Psoas muscle (tissue), 8 donors: ENCODE measurements around the gene ARHGEF17. TPM values are rescaled to one million over a fixed set of nuclear protein-coding genes. Genes with fewer than 3 reads are reported as not detected.

ENCODE experiments used
- ATAC-seq, 4 donors: fragments of 200-7000 bp; cut with Tn5 transposase; one replicate each; pipeline ENCODE4 v1.9.1; 2020; ENCODE audit warnings: moderate library complexity in 3 of 4, mild to moderate bottlenecking in 2 of 4
- DNase-seq, 2 donors: peaks; one replicate each; pipeline ENCODE4 v3.0.0-alpha.2; 2020
- H3K27ac ChIP-seq: fragments of 200-600 bp; one replicate; pipeline ENCODE4 v1.8.0; 2022
- H3K27me3 ChIP-seq, 3 donors: fragments of 200-600 bp in 1 of 3; one replicate each; pipeline versions ENCODE4 v1.6.1 to v1.8.0; 2013 to 2022; ENCODE audit warnings: low read length in 2 of 3, mild to moderate bottlenecking in 2 of 3, moderate library complexity in 1 of 3; ENCODE audit not compliant: insufficient read depth in 3 of 3
- H3K36me3 ChIP-seq, 2 donors: fragments of 200-600 bp in 1 of 2; one replicate each; pipeline versions ENCODE4 v1.6.1 to v1.8.0; 2013 to 2022; ENCODE audit warnings: low read depth in 1 of 2, mild to moderate bottlenecking in 1 of 2, moderate library complexity in 1 of 2; ENCODE audit not compliant: insufficient read depth in 1 of 2
- H3K4me1 ChIP-seq: fragments of 200-600 bp; one replicate; pipeline ENCODE4 v1.8.0; 2022
- H3K4me3 ChIP-seq: fragments of 200-600 bp; one replicate; pipeline ENCODE4 v1.8.0; 2022; ENCODE audit warnings: mild to moderate bottlenecking
- H3K9me3 ChIP-seq: fragments of 200-600 bp; one replicate; pipeline ENCODE4 v1.8.0; 2022
- WGBS, 3 donors: extraction: QIAGEN DNeasy Blood & Tissue Kit; methylation state at CpG; one replicate each; pipeline versions ENCODE4 v1.1.6 to v1.1.7; 2013; 5-methylcytosine and 5-hydroxymethylcytosine counted together
- intact Hi-C, 2 donors: fragments of 100-400 bp; cut with DNase I; formaldehyde crosslinking; loops; one replicate each; pipeline versions ENCODE4 v1.11.0 to v1.14.2; 2022
- polyA plus RNA-seq, 3 donors: library from polyadenylated mRNA; stranded (reverse); fragments of 200-250 nt; gene quantifications; one replicate each; pipeline ENCODE4 v1.2.3, GENCODE V29; 2013
- total RNA-seq, 4 donors: library from RNA; stranded (reverse); fragmentation: NEBNext Ultra II Directional in 2 of 4; extraction: Animal tissue kit (Norgen Biotek cat#: 25700) in 2 of 4; gene quantifications; one replicate each; pipeline versions ENCODE4 v1.2.1 to v1.2.4, GENCODE V29; 2021 to 2023
- TF ChIP-seq, protein P1 (sequence below): fragments of 200-600 bp; IDR thresholded peaks from one replicate; pipeline ENCODE4 v1.8.0; 2022; ENCODE audit warnings: antibody characterized with exemption
- donor health status: healthy with polysubstance abuse.
- donor health status: DM: no; HTN: no; CAD: no; lungs with moderate emphysema.
- donor health status: Bipolar disorder and iron deficiency.
- donor health status: healthy.
- donor health status: DM: yes; HTN: yes; CAD: no.
- donor health status: DM: no; HTN: no; CAD: no.
- donor health status: DM: no; HTN: no; CAD: no.
- donor health status: DM: yes; HTN: yes; CAD: no.

The ARHGEF17 gene
- total and polyA plus RNA-seq, 7 donors: 5.7 to 38.4 (median 10.8) TPM

DNA sequence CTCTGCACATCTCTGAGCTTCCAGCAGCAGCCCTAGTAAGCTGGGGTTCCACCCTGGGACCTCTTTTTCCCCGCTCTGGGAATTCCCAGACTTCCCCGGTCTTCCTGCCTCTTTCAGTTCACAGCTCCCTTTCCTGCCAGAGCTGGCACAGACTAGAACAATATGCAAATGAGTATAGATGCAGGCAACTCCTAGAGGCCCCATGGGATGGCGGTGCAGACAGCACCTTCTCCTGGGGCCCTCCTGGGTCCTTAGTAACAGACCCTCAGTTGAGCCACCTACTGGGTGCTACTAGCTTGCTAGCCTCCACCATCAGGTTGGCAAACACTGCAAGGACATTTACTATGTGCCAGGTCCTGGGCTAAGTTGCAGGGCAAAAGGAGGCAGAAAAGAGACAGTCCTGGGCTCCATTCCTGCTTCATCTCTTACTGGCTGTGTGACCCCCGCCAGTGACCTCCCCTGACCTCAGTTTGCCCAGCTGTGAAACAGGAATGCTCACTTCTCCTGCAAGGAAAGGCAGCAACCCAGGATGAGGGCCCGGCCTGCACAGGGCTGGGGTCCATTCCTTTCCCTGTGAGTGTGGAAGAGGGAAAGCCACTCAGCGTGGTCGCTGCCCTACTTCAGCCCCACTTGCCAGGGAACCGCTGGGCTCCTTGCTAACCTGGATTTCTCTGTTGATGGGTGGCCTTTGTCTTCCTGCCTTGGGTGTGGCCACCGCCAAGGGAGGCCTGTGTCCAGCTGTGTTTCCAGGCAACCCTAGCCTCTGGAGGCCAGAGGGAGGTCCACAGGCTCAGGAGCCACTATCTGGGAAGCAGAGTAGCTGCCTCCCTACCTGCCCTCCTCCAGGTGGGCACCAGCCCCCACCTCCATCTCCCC, 75.4 kb downstream of the ARHGEF17 start:
- ATAC-seq: no peak
- Histone ChIP-seq H3K27ac (peak overlapping the region; percentile 97), H3K9me3 (no peaks in the 10 kb centered on the region), H3K4me3 (no peak overlapping the region), H3K27me3 (no peaks in the 10 kb centered on the region), H3K4me1 (peaks cover 97% of the 10 kb centered on the region), H3K36me3 (no peaks in the 10 kb centered on the region)
- TF ChIP-seq, protein P1, sequence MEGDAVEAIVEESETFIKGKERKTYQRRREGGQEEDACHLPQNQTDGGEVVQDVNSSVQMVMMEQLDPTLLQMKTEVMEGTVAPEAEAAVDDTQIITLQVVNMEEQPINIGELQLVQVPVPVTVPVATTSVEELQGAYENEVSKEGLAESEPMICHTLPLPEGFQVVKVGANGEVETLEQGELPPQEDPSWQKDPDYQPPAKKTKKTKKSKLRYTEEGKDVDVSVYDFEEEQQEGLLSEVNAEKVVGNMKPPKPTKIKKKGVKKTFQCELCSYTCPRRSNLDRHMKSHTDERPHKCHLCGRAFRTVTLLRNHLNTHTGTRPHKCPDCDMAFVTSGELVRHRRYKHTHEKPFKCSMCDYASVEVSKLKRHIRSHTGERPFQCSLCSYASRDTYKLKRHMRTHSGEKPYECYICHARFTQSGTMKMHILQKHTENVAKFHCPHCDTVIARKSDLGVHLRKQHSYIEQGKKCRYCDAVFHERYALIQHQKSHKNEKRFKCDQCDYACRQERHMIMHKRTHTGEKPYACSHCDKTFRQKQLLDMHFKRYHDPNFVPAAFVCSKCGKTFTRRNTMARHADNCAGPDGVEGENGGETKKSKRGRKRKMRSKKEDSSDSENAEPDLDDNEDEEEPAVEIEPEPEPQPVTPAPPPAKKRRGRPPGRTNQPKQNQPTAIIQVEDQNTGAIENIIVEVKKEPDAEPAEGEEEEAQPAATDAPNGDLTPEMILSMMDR: no peak
- 59 to 76% (median 60%) methylated on average over 8 to 9 of the region's 9 CpGs for WGBS, 3 donors
- intact Hi-C loops: no loop called here
- DNase-seq: no peak

DNA sequence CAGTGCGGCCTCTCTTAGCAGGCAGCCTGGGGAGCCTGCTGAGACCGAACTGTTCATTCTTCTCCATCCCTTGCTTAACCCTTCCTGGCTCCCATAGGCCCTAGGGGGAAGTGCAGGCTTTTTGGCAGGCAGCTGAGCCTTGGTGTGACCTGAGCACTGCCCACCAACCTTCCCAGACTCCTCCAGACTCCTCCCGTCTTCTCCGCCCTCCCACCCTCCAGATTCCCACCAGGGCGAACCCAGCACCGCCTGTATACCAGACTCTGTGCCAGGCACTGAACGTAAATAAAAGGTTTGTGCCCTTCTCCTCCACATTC, 76.0 kb downstream of the ARHGEF17 start:
- Histone ChIP-seq H3K27ac (peak overlapping the region; percentile 66), H3K4me3 (no peak overlapping the region), H3K27me3 (no peaks in the 10 kb centered on the region), H3K9me3 (no peaks in the 10 kb centered on the region), H3K4me1 (peaks cover 97% of the 10 kb centered on the region), H3K36me3 (no peaks in the 10 kb centered on the region)
- 84 to 96% (median 88%) methylated on average over 7 of the region's 7 CpGs for WGBS, 3 donors
- ATAC-seq (no peak), DNase-seq (no peak)
- TF ChIP-seq, protein P1: no peak
- intact Hi-C loops: no loop called here

DNA sequence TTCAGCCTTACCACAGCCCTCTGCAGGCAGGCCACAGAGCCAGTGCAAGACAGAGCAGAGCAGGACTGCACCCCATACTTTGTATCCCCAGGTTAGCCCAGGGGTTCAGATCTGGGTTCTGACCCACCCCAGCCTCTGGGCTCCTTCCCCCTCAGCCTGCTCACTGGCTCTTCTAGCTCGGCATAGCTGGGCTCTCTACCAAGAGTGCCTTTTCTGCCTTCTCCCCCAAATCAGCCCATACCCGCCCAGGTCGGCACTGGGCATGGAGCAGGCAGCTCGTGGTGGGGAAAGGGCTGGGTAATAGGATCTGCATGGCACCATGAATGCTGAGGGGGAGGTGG, 76.4 kb downstream of the ARHGEF17 start:
- 33 to 58% (median 44%) methylated on average over 4 of the region's 4 CpGs for WGBS, 3 donors
- intact Hi-C loops: no loop called here
- Histone ChIP-seq H3K4me3 (peak overlapping the region; percentile 11), H3K27me3 (no peaks in the 10 kb centered on the region), H3K36me3 (no peaks in the 10 kb centered on the region), H3K27ac (peak overlapping the region; percentile 66), H3K9me3 (no peaks in the 10 kb centered on the region), H3K4me1 (peaks cover 97% of the 10 kb centered on the region)
- TF ChIP-seq, protein P1: no peak
- DNase-seq: no peak
- ATAC-seq: no peak

DNA sequence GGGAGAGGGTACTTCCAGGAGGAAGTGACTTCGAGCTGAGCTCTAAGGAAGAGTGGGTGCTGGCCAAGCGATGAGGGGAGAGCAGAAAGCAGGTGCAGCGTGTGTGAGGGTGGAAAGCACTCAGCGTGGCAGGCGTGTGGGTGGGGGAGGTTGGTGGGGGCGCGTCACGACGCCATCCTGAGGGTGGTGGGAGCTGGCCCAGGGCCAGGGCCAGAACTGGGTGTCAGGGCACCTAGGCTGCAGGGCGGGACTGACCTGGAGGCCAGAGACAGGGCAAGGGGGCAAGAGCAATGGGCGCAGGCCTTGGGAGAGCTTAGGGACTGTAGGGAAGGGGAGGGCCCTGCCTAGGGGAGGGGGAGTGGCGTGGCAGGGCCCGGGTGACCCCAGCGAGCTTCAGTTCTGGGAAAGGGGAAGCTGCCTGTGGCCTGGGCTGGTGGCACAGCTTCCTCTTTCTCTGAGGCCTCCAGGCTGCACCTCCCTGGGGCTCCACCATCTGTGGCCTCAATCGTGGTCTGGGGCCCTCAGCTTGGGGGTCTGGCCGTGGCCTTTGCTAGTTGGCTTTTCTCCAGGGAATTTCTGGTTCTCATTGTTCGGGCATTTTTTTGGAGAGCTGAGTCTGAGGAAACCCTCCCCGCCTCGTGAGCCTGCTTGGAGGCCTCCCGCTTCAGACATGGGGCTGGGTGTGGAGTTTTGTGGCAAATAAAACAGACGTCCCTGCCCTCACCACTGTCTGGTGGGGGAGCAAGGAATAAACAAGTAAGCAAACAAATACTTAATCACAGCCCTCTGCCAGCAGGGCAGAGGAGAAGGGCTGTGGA, 77.0 kb downstream of the ARHGEF17 start:
- ATAC-seq (no peak), DNase-seq (peak; percentile 52 to 76)
- peaks cover 96% of the 10 kb centered on the region for H3K4me1 ChIP-seq
- TF ChIP-seq, protein P1: no peak
- peak overlapping the region; percentile 66 for H3K27ac ChIP-seq
- 37 to 55% (median 37%) methylated on average over 19 to 21 of the region's 21 CpGs for WGBS, 3 donors
- peak overlapping the region; percentile 11 for H3K4me3 ChIP-seq
- no peaks in the 10 kb centered on the region for H3K9me3 ChIP-seq
- no peaks in the 10 kb centered on the region for H3K36me3 ChIP-seq
- H3K27me3 ChIP-seq: no peaks in the 10 kb centered on the region
- intact Hi-C loops: no loop called here
